ENCODE results near the gene DPYSL5. TPM values are rescaled to one million over a fixed set of nuclear protein-coding genes. Genes with fewer than 3 reads are reported as not detected.

DPYSL5 gene
- total and polyA plus RNA-seq, 2 donors (not counting 3 experiments of a cell fraction or from before 2014, with no cell fraction given), result not detected

DNA sequence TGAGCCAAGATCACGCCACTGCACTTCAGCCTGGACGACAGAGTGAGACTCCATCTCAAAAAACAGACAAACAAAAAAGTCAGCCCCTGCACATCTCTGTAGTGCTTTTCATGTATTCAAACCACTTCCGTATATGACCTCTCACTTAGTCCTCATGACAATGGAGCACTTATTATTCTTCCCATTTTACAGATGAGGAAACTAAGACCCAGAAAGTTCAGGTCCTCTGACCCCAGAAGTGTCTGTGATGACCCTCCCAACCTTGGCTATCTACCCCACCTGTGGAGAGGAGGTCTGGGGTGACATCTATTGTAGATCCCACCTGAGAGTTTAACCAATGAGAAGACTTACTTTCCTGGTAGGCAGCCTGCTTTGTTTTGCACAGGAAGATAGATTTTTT is 100.9 kb downstream of the DPYSL5 start:
- Histone ChIP-seq H3K4me1 (ENCODE audit: control insufficient read depth, extremely low read depth, insufficient read depth, low read length) (no peaks in the 10 kb centered on the region), H3K27me3 (ENCODE audit: control insufficient read depth in 2 of 2, insufficient read depth in 2 of 2, low read length in 2 of 2) (peaks cover 3 to 11% of the 10 kb centered on the region in 2 experiments), H3K9me1 (replicated peaks; ENCODE audit: control insufficient read depth, extremely low read depth, insufficient read depth, low read length) (no peaks in the 10 kb centered on the region), H3K4me3 (replicated peaks in 1 of 3; ENCODE audit: insufficient read depth in 1 of 3, low read depth in 1 of 3, low read length in 3 of 3) (no peak overlapping the region), H3K9me3 (replicated peaks; ENCODE audit: control insufficient read depth, insufficient read depth, low read length) (no peaks in the 10 kb centered on the region), H3K27ac (ENCODE audit: insufficient read depth, low read depth, low read length) (no peak overlapping the region), H2AFZ (ENCODE audit: low read depth, low read length) (no peak overlapping the region), H3K36me3 (ENCODE audit: control insufficient read depth in 2 of 2, extremely low read depth in 1 of 2, insufficient read depth in 2 of 2, low read length in 2 of 2) (no peaks in the 10 kb centered on the region), H4K20me1 (replicated peaks; ENCODE audit: control insufficient read depth, extremely low read depth, insufficient read depth, low read length) (no peaks in the 10 kb centered on the region), H3K79me2 (ENCODE audit: control insufficient read depth, insufficient read depth, low read length) (no peaks in the 10 kb centered on the region), H3K4me2 (ENCODE audit: insufficient read depth, low read length) (no peak overlapping the region), H3K9ac (replicated peaks; ENCODE audit: extremely low read depth, insufficient read depth, low read length) (no peak overlapping the region)
- TF ChIP-seq MYC (IDR thresholded peaks at IDR 0.05; ENCODE audit: low read depth, low read length) (no peak), POLR2AphosphoS5 (IDR thresholded peaks at IDR 0.05; ENCODE audit: insufficient read depth, low read depth, low read length) (no peak)
- intact Hi-C loops (cut with micrococcal nuclease) (no loop called here), dilution Hi-C loops (cut with MboI; ENCODE audit: extremely low pct_ligation_motif_present, low sequenced_read_pairs) (no loop called here)
- FAIRE-seq (no peak), DNase-seq (ENCODE audit: low read depth, low spot score) (no peak)
- BruUV-seq (replicated peaks), result no TSS peak
- ChIA-PET POLR2A (no interaction called here), CTCF (interaction anchor here (1.5 kb wide), 1 partner anchor 17 kb away, joined by 3 read pairs; no protein-coding TSS in a partner anchor)

DNA sequence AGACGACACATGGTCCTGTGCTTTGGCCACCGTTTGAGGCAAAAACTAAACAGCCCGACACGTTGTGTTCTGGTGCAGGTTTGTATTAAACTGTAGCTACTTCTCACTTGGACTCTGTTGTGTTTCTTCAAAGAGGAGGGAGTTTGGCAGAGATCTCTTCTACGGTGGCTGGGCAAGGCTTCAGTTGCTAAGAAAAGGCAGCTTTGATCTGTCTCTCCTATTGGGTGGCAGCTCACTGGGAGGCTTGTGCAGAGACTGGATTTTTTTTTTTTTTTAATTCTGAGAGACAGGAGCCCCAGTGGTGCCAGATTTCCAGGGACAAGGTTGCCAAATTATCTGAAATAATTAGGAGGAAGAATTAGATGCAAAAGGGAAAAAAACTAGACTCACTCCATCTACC is 102.3 kb downstream of the DPYSL5 start:
- Histone ChIP-seq H4K20me1 (replicated peaks; ENCODE audit: control insufficient read depth, extremely low read depth, insufficient read depth, low read length) (no peaks in the 10 kb centered on the region), H3K9me1 (replicated peaks; ENCODE audit: control insufficient read depth, extremely low read depth, insufficient read depth, low read length) (no peaks in the 10 kb centered on the region), H3K9me3 (replicated peaks; ENCODE audit: control insufficient read depth, insufficient read depth, low read length) (no peaks in the 10 kb centered on the region), H3K27me3 (ENCODE audit: control insufficient read depth in 2 of 2, insufficient read depth in 2 of 2, low read length in 2 of 2) (peaks cover 8 to 14% of the 10 kb centered on the region in 2 experiments), H3K4me2 (ENCODE audit: insufficient read depth, low read length) (no peak overlapping the region), H3K79me2 (ENCODE audit: control insufficient read depth, insufficient read depth, low read length) (no peaks in the 10 kb centered on the region), H2AFZ (ENCODE audit: low read depth, low read length) (no peak overlapping the region), H3K27ac (ENCODE audit: insufficient read depth, low read depth, low read length) (no peak overlapping the region), H3K36me3 (ENCODE audit: control insufficient read depth in 2 of 2, extremely low read depth in 1 of 2, insufficient read depth in 2 of 2, low read length in 2 of 2) (no peaks in the 10 kb centered on the region), H3K9ac (replicated peaks; ENCODE audit: extremely low read depth, insufficient read depth, low read length) (no peak overlapping the region), H3K4me3 (replicated peaks in 1 of 3; ENCODE audit: insufficient read depth in 1 of 3, low read depth in 1 of 3, low read length in 3 of 3) (no peak overlapping the region), H3K4me1 (ENCODE audit: control insufficient read depth, extremely low read depth, insufficient read depth, low read length) (no peaks in the 10 kb centered on the region)
- no peak for DNase-seq (ENCODE audit: low read depth, low spot score)
- dilution Hi-C loops (cut with MboI; ENCODE audit: extremely low pct_ligation_motif_present, low sequenced_read_pairs) (no loop called here), intact Hi-C loops (cut with micrococcal nuclease) (no loop called here)
- no peak for FAIRE-seq
- POLR2A ChIA-PET, result no interaction called here
- TF ChIP-seq, protein P1, sequence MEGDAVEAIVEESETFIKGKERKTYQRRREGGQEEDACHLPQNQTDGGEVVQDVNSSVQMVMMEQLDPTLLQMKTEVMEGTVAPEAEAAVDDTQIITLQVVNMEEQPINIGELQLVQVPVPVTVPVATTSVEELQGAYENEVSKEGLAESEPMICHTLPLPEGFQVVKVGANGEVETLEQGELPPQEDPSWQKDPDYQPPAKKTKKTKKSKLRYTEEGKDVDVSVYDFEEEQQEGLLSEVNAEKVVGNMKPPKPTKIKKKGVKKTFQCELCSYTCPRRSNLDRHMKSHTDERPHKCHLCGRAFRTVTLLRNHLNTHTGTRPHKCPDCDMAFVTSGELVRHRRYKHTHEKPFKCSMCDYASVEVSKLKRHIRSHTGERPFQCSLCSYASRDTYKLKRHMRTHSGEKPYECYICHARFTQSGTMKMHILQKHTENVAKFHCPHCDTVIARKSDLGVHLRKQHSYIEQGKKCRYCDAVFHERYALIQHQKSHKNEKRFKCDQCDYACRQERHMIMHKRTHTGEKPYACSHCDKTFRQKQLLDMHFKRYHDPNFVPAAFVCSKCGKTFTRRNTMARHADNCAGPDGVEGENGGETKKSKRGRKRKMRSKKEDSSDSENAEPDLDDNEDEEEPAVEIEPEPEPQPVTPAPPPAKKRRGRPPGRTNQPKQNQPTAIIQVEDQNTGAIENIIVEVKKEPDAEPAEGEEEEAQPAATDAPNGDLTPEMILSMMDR (IDR thresholded peaks at IDR 0.05; ENCODE audit: extremely low read depth in 1 of 2, insufficient read depth in 1 of 2, low read depth in 1 of 2, low read length in 2 of 2), result no peak
- TF ChIP-seq EZH2 (IDR thresholded peaks at IDR 0.05; ENCODE audit: borderline replicate concordance, low read depth, low read length, severe bottlenecking) (no peak), POLR2A (IDR thresholded peaks at IDR 0.05; ENCODE audit: low read depth, low read length) (no peak), JUN (IDR thresholded peaks at IDR 0.05; ENCODE audit: borderline replicate concordance, insufficient read depth, insufficient read length, low read depth) (no peak), GATA2 (IDR thresholded peaks at IDR 0.05; ENCODE audit: insufficient read depth, insufficient read length, low read depth, low read length) (no peak), FOS (IDR thresholded peaks at IDR 0.05; ENCODE audit: borderline replicate concordance, insufficient read depth, low read length) (no peak), POLR2AphosphoS5 (IDR thresholded peaks at IDR 0.05; ENCODE audit: insufficient read depth, low read depth, low read length) (no peak), MYC (IDR thresholded peaks at IDR 0.05; ENCODE audit: low read depth, low read length) (no peak)
- TF ChIP-seq, protein P2, sequence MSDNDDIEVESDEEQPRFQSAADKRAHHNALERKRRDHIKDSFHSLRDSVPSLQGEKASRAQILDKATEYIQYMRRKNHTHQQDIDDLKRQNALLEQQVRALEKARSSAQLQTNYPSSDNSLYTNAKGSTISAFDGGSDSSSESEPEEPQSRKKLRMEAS (IDR thresholded peaks at IDR 0.05; ENCODE audit: insufficient read depth, insufficient read length), result no peak
- no TSS peak for BruUV-seq (replicated peaks)
- CTCF ChIA-PET, result interaction anchor here (0.9 to 1.6 kb wide), 5 partner anchors 9 to 104 kb away, joined by 3 to 10 read pairs (median 4); no protein-coding TSS in a partner anchor
